Hematopoietic multipotent progenitor cell treated with erythropoietin and hydrocortisone succinate and interleukin-3 and kit ligand, for 15 days (in vitro differentiated cells): ENCODE results near the gene MAP3K7CL.

Experiments used
- DNase-seq: peaks from one replicate; pipeline ENCODE4 v3.0.0-alpha.2; 2015; ENCODE audit warnings: low spot score

MAP3K7CL gene, protein sequence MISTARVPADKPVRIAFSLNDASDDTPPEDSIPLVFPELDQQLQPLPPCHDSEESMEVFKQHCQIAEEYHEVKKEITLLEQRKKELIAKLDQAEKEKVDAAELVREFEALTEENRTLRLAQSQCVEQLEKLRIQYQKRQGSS

DNA sequence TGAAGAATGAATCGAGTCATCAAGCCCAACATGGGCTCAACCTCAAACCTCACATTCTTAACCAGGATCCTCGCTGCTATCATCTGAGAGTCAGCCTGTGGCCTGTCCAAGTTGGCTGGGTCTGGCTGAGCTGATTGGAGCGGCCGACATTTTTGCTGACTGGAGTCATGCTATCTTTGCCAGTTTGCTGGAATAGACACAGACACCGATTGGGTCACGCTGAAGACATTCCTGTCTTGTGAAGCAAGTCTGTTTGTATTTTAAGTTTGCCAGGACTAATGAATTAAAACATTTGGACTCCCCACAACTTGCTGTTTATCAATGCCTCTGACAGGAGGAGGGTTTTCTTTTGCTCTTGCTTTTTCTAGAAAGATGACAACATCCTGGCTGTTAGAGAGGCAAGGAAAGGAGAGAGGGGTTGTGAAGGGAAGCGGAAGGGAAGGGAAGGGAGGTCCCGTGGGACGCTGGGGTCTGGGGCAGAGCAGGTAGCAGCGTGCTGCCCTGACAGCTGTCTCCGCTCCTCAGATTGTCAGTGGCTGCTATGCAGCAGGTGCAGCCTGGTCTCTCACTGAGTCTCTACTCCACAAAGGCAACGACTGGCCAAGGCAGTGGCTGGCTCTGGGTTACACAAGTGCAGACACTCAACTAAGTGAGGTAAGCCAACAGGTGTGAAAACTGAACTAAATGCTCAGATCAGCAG, at the start of gene MAP3K7CL:
TSS of gene MAP3K7CL (plus strand) at position 375 of the 700 bp plus-strand sequence. CDS start 2,701 bp downstream, outside the sequence.
- DNase-seq = no peak

DNA sequence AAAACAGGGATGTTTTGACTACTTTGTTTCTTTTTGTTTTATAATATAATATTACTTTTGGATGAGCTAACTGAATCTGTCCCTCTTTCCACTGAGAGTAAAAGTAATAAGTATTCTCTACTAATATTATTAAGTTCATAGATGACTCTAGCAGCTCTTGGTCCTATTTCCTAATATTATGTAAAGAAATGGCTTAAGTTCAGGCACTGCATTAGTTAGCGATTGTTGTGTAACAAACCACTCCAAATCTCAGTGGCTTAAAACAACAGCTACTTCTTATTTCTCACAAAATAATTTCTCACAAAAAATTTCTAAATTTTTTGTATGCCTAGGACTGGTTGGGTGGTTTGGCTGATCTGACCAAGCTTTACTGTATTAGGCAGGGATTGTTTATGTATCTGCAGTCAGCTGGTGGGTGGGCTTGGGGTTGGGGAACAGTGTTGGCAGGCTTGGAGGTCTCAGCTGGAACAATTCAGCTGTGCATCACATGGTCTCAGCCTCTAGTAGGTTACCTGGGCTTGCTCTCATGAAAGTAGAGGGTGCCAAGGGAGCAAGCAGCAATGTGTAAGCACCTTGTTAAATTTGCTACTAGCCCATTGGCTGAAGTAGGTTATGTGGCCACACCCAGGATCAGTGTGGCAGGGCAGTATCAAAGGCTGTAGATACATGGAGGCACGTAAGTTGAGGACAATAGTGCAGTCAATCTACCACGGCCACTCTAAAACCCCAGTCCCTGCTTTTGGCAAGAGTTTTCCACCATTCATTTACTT, 48.2 kb upstream of the MAP3K7CL start:
- DNase-seq = no peak

DNA sequence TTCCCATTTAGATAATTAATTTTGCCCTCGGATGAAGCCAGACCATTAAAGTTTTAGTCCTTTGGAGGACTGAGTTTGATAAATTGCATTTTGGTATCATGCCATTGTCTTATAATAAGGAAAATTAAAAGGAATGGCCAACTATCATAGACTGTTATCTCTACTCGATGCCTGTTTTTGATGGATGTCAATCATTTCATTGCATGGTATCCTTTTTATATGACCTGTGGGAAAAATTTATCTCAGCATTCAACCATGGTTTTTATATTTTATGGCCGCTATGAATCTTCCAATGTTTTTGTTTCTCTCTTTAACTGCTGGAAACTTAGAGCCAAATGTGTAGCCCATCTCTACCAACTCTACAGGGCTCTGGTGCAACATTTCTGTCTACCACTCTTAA, 47.1 kb upstream of the MAP3K7CL start:
- DNase-seq = no peak

DNA sequence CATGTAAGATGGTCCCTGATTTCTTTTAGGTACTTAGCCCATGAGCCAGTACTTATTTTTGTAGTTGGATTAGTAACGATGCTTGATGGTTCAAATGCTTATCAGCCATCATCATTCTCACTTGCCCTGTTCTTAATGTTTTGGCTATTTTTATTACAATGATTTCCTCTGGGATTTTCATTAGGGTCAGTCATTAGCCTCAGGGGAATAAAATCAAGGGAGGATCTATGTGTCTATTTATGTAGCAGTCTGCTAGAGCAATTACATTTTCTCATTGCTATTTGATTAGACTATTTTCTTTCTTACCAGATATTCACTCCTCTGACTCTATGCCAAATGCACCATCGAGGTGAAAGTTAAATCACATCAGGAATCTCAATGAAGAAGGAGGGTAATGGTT, 46.1 kb upstream of the MAP3K7CL start:
- no peak for DNase-seq

DNA sequence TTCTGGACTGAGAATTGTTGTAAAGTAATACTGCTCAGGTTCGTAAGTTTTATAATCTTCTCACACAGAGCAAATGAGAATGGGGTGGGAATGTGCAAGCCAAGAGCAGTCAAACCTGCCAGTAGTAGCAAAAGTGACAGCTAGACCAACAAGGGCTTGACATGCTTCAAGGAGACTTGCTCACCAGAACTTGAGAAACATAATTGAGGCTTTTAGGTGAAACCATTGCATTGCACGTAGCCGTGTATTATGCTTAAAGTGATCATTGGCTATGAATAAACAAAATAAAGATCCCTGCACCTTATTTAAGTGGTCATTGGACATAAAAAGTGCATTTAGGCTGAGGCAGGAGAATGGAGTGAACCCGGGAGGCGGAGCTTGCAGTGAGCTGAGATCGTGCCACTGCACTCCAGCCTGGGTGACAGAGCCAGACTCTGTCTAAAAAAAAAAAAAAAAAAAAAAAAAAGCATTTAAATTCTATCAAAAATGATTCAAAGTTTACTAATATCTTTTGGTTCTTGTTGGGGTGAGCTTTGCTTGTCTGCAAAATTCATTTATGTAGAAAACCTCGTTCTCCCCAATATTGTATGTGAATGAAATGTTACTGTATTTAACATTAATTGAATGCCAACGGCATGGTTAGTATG, 45.2 kb upstream of the MAP3K7CL start:
- no peak for DNase-seq

DNA sequence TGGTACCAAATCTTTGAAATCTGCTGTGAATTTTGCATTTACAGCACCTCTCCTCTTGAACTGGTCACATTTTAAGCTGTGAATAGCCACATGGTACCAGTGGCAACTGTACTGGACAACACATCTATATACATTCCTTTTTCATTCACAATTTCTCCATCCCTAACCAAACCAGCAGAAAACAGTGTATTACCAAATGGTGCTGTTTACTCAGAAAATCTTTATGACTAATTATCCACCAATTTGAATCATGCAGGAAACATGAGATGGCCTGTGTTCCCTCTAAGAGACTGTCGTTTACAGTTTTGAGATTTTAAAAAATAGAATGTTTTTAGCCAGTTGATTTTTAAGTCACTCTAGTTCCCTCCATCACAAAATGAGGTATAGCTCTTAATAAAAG, 39.4 kb upstream of the MAP3K7CL start:
- no peak for DNase-seq

DNA sequence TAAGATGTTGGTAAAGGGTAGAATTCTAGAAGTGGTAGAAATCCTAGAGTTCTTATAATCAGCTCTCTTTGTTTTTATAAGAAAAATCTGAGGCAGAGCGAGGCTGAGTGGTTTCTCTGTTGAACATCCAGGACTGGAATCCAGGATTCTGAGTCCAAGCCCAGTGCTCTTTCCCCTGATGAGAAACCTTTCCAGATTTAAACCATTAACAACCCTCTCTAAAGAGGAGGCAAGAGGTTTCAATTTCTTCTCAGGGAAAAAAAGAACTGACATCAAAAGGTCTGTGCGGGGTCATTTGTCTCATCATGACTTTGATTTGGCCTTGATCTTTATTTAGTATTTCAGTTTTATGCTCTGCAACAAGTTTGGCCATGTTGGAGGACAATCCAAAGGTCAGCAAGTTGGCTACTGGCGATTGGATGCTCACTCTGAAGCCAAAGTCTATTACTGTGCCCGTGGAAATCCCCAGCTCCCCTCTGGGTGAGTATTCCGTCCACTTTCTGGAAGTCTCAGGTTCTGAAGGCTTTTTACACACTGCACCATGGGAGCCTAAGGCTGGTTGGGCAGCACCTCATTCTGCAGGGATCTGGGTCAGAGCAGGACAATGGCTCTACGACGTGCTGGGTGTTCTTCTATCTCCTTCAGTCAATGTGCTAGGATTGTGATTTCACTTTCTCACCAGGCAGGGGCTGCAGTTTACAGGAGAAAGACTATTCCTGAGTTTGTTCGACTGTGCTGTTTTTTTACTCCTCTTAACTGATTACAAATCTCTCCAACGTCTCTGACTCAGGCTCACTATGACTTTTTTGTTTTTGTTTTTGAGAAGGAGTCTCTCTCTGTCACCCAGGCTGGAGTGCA, 38.1 kb upstream of the MAP3K7CL start:
- no peak for DNase-seq

DNA sequence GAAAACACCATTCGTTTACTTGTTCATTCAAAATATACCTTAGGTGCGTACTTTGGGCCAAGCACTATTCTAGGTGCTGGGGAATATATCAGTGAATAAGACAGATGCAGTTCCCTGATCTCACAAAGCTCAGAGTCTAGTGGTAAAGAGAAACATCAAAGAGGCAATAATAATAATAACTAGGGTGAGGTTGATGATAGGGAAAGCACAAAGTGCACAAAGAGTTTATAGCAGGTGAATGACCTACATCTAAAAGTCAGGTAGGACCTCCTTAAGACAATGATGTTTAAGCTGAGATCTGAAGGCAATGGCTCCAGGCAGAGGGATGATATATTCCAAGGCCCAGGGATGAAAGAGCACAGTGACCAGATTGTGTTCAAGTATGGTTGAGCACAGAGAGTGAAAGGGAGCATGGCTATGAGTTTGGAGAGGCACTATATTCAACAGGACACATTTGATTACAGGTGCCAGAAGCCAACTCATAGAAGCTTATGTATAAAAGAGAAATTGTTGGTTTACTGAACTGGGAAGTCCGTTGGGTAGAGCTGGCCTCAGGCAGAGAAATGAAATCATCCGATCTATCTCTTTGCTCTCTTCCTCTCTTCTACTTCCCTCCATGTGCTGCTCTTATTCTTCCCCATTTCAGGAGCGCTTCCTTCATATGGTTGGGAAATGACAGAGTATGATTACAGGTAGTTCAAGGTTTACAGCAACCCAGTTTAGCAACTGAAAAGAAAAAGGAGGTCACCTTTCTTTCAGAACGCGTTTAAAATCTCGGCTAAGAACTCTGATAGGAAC, 34.0 kb upstream of the MAP3K7CL start:
- DNase-seq = no peak

DNA sequence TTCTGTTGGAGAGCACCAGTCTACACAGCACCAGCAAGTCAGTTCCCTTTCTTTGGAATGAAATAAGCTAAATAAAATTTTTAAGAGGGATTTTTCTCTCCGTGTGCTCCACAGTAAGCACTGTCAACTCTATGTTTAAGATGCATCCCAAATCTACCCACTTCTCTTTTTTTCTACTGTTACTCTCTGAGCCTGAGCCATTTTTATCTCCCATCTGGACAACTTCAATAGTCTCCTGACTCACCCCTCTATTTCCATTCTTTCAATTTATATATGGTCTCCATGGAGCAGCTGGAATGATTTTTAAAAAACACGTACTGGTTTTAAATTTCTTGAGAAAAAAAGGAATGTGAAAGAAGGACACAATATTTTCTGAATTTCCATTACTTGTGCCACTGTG, 32.3 kb upstream of the MAP3K7CL start:
- DNase-seq = no peak

DNA sequence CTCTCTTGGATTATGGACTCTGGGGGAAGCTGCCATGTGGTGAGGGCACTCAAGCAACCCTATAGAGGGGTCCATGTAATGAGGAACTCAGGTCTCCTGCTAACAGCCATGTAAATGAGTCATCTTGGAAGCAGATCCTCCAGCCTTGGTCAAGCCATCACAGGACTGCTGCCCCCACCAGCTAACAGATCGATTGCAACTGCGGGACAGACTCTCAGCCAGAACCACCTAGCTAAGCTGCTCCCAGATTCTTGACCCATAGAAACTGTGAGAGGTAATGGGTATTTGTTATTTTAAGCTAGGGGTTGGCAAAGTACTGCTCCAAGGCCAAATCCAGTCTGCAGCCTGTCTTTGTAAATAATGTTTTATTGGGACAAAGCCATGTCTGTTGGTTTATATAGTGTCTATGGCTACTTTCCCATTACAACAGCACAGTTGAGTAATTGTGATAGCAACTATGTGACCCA, 27.6 kb upstream of the MAP3K7CL start:
- DNase-seq = no peak

DNA sequence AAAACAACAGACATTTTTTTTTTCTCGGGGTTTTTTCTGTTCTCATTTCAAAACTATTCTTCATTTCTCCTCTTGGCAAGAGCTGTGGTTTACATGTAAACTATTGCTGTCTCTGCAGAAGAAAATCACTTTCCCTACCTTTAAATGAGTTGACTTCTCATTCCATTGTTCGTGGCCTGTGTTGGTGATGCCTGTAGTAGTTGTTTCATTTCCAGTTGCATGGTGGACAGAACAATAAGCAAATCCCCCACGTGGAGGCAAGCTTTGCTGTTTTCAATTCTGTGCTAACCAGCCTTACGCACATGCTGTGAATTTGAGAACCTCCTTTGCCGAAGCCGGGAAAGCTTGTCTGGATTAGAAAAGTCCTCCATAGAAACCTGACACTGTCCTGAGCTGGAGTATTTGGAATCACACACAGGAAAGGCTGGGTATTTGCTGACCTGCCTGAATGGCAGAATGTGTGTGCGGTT, 26.2 kb upstream of the MAP3K7CL start:
- no peak for DNase-seq

DNA sequence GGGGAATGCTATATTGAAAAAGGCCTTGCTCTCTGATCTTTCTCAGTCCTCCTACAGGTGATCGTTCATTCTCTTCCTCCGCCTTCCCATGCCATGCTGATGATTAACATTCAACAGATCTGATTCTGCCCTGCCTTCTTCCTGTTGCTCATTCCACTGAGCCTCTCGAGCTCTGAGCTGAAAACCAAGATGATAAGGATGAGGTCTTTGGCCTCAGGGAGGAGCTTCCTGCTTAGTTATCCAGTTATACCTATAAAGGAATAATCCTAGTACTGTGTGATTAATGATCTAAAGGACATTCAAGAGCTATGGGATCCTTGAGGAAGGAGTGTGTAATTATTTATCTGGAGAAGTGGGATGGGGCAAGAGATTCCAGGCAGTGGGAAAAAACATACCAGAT, 25.2 kb upstream of the MAP3K7CL start:
- DNase-seq = no peak

DNA sequence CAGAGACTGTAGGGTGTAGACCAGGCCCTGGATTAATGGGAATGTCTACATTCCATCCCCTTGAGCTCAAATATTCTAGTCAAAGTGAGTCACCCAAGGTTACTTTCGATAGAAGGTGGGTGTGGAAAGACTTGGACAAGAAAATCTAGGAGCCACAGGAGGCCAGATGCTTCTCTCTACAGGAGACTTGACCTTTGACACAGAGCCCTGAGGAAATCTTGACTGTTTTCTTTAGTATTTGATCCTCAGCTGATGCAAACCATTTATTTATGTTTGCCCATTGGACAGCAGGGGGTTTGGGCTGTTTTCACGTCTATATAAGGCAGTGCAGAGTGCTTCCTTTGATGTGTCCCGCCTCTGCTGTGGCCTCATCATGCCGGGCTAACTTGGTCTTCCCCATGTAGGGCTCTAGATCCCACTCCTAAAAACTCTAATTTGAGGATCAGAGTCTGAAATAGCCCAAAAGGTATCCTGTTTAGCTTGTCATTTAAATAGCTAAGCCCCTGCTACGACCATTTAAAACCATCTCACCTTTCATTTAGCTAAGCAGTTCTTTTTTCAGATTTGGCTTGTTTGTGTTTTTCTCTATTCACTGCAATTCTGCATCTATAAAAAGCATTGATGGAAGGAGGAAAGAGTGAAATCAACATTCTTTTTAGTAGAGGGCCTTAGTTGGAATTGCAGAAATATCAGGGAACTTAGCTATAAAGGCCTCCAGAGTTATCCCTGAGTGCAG, 15.5 kb upstream of the MAP3K7CL start:
- no peak for DNase-seq

DNA sequence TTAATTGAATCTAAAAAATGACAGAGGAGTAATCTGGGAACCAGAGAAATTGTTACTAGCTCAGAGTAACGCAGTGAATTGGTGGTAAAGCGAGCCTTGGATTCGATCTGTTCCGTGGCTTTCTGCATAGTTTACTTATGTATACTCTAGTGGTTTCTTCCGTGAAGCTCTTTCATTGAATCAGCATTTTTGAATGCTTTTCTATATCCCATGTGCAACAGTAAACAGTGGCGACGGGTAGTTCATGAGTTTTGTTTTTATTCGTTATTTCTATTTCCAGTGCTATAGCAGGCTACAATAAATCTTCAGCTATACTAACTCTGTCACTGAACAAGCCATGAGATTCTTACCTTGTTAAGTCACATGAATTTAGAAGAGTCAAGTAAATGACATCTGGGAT, 14.5 kb upstream of the MAP3K7CL start:
- no peak for DNase-seq

DNA sequence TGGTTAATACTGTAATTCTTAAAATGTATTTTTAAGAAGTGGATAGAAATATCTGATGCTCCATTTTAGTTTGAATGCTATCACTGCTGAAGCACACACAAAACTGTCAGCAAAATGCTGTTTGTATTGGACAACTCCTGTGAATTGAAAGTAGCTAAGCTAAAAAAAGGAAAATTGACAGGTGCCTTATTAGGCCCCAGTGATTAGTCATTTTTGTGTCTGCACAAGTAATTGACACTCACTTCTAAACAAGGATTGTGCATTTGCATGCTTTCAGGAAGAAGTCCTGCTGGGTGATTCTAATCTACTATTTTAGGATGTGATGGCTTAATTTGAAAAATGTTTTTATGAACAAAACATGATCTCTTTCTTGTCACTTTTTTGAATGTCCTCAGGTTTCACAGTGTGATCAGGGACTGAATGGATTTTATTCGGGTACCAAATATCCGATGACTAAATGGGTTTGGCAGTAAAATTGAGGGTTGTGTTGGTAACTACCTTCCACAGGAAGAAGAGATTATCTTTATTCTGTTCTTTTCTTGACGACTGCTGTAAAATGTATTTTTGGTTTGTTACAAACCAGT, 13.0 kb upstream of the MAP3K7CL start:
- DNase-seq = no peak

DNA sequence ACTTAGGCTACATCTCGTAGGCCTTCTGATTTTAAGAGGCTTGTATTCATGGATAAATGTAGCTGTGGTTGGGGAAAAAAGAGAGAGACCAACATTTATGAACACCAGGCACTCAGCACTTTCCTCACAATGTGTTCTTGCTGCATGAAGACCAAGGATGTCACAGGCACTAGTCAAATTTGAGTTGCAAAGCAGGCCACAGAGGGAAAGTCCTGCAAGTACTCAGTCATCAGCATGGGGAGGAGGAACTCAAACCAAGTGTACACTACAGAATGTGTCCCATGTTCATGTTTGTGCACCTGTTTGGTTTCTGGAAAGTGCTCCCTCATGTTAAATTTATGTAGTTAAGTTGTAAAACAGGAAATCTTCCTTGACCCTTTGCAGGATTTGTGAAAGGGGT, 8.7 kb upstream of the MAP3K7CL start:
- no peak for DNase-seq

DNA sequence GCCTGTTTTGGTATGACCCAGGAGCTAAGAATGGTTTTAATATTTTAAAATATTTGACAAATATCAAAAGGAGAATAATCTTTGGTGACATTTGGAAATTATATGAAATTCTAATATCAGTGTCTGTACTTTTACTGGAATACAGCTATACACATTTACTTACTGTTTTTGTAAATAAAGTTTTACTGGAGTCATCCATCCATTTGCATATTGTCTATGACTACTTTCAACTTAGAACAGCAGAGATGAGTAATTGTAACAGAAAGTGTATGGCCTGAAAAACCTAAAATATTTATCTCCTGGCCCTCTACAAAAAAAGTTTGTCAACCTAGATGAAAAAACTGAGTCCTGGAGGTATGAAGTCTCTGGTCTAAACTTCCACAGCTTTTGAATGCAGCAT, 5.8 kb upstream of the MAP3K7CL start:
- no peak for DNase-seq

DNA sequence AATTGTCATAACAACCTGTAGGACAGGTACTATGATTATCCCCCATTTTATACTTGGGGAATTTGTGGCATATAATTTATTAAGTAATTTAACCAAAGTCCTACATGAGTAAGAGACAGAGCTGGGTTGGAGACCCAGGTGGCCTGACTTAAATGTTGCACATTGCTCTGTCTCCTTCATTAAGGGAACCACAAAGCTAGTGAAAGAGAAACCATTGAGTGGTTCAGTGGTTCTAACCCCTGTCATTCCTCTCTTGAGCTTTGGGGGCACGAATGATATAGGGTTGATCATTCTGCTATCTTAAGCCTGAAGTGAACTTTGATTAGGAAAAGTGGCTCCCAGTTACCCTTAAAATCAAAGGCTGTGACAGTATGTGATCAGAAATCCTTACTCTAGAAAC, 5.3 kb upstream of the MAP3K7CL start:
- no peak for DNase-seq

DNA sequence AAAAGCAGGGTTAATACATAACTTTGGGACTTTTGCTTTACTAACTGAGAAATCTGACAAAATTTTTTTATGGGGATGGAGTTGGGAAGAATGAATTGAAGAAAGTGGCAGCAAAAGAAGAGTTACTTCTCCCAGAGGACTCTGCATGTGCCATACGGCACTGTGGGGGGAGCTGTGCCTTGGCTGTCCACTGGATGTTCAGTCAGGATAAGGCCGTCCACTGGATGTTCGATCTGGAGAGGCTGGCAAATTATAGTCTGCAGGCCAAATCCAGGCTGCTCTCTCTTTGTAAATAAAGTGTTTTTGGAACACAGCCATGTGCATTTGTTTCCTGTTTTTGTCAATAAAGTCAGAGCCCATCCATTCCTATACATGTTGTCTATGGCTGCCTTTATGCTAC, 4.5 kb upstream of the MAP3K7CL start:
- no peak for DNase-seq

DNA sequence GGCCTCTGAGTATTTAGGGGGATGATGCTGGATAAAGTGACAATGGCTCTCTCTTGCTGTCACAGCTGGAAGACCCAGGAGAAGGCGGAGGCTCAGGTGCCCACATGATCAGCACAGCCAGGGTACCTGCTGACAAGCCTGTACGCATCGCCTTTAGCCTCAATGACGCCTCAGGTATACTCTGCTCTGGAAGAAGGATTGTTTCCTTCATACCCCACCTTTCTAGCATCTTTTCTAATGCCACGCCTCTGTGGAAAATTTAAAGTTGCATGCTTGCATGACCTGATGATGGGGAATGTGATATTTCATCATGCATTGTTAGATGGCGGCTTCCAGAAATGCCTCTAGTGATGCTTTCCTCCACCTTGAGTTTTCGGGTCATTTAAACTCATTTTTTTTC, 2.8 kb downstream of the MAP3K7CL start:
- DNase-seq = no peak
